Uterus (tissue), 2 donors: ENCODE measurements around the gene C1R.

ENCODE experiments used
- POLR2A ChIP-seq, 2 donors: fragments of 450-650 bp; IDR thresholded peaks; one replicate each; pipeline ENCODE4 v1.6.1; 2016; ENCODE audit warnings: antibody characterized with exemption in 2 of 2, mild to moderate bottlenecking in 1 of 2, moderate library complexity in 1 of 2
- TF ChIP-seq, protein P1 (sequence below), 4 experiments: fragments of 200-600 bp in 2 of 4; fragments of 450-650 bp in 2 of 4; sonication (generic) in 2 of 4; IDR thresholded peaks; one replicate each; pipeline ENCODE4 v1.5.1; 2016 to 2019; ENCODE audit warnings: antibody characterized with exemption in 4 of 4, mild to moderate bottlenecking in 2 of 4, moderate library complexity in 1 of 4

DNA sequence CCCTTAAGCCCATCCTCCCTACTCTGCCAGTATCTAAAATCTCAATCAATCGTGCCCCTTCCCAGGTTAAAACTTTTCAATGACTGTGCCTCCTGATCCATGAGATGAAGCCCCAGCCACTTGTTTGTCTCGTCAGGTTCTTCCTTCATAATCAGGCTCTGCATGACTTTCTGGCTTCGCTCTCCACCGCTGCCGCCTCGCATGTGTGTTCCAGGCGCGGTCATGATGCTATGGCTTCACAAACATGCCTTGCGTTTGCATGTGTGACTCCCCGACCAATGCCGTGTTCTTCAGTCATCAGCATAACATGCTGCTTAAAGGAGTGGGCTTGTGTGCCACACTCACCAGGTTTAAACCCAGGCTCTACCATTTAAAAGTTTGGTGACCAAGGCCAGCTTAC lies 21.8 kb upstream of the C1R start:
- TF ChIP-seq, protein P1, sequence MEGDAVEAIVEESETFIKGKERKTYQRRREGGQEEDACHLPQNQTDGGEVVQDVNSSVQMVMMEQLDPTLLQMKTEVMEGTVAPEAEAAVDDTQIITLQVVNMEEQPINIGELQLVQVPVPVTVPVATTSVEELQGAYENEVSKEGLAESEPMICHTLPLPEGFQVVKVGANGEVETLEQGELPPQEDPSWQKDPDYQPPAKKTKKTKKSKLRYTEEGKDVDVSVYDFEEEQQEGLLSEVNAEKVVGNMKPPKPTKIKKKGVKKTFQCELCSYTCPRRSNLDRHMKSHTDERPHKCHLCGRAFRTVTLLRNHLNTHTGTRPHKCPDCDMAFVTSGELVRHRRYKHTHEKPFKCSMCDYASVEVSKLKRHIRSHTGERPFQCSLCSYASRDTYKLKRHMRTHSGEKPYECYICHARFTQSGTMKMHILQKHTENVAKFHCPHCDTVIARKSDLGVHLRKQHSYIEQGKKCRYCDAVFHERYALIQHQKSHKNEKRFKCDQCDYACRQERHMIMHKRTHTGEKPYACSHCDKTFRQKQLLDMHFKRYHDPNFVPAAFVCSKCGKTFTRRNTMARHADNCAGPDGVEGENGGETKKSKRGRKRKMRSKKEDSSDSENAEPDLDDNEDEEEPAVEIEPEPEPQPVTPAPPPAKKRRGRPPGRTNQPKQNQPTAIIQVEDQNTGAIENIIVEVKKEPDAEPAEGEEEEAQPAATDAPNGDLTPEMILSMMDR (IDR thresholded peaks at IDR 0.05): no peak
- no peak for TF ChIP-seq POLR2A (IDR thresholded peaks at IDR 0.05)
